Measurements from ENCODE around the gene RAB34.

- TF ChIP-seq CTCF (IDR thresholded peaks at IDR 0.05) (no peak), POLR2AphosphoS5 (IDR thresholded peaks at IDR 0.05; ENCODE audit: low read depth, low read length) (no peak; the same call in 1 of the 2 replicates), SIN3A (IDR thresholded peaks at IDR 0.05; ENCODE audit: borderline replicate concordance, insufficient read depth, low read depth, low read length) (no peak)
Observed at GRCh38 chr17:28720247-28720996, 2.8 kb upstream of the RAB34 start.
